H1 (cell line): ENCODE results near the gene EPDR1. TPM values are rescaled to one million over a fixed set of nuclear protein-coding genes. Genes with fewer than 3 reads are reported as not detected.

Experiments used
- ATF2 ChIP-seq: IDR thresholded peaks from 2 replicates; pipeline ENCODE4 v1.6.1; 2012; ENCODE audit warnings: low read length, inconsistent platforms
- CTBP2 ChIP-seq: IDR thresholded peaks from 2 replicates; pipeline ENCODE4 v1.7.0; 2011; ENCODE audit warnings: borderline replicate concordance, mild to moderate bottlenecking, moderate library complexity, mixed read lengths, low read length; ENCODE audit not compliant: insufficient read depth, insufficient read length
- CTCF ChIP-seq, 3 experiments: IDR thresholded peaks; 1 replicate in 2 of 3; 2 replicates in 1 of 3; pipeline versions ENCODE4 v1.5.1 to v1.6.1; 2011; ENCODE audit warnings: low read length in 3 of 3, mild to moderate bottlenecking in 3 of 3, inconsistent platforms in 2 of 3, low read depth in 1 of 3, moderate library complexity in 1 of 3; ENCODE audit not compliant: insufficient read depth in 1 of 3; ENCODE audit errors: control extremely low read depth in 1 of 3
- polyA plus RNA-seq, 7 experiments: library from polyadenylated mRNA; depleted of rRNA in 3 of 7; stranded (reverse) in 5 of 7; unstranded in 2 of 7; fragments of >200 nt in 5 of 7; fragments of 200-250 nt in 2 of 7; gene quantifications; 1 replicate in 5 of 7; 2 replicates in 1 of 7; 4 replicates in 1 of 7; pipeline versions ENCODE4 v1.2.1 to v1.2.3, GENCODE V29; 2011 to 2013; ENCODE audit warnings: missing spikeins in 2 of 7, mixed read lengths in 2 of 7
- total RNA-seq: library from RNA; stranded (reverse); fragmentation: NEBNext Ultra II Directional; extraction: Animal tissue kit (Norgen Biotek cat#: 25700); gene quantifications from 2 replicates; pipeline ENCODE4 v1.2.1, GENCODE V29; 2021

Gene EPDR1
- total and polyA plus RNA-seq, 2 of the 8 experiments (the other 6 are each of a cell fraction or from before 2014, with no cell fraction given), result 6.4 to 8.2 TPM

GRCh38 chr7:37942934-37943610 is 22.6 kb downstream of the EPDR1 start (continued):
- TF ChIP-seq CTBP2 (no peak), ATF2 (no peak), CTCF (IDR thresholded peaks at IDR 0.05; ENCODE audit: control extremely low read depth in 1 of 3, insufficient read depth in 1 of 3, low read depth in 1 of 3, low read length in 3 of 3) (no peak)
